NCI-H146 treated with DMSO at 0.1 percent for 48 hours (cell line): Measurements from ENCODE around the gene MEIS1.

Source experiments
- DNase-seq: peaks from one replicate; lab custom pipeline; 2025; ENCODE audit not compliant: unreplicated experiment; lab: John Stamatoyannopoulos, UW

The MEIS1 gene

DNA sequence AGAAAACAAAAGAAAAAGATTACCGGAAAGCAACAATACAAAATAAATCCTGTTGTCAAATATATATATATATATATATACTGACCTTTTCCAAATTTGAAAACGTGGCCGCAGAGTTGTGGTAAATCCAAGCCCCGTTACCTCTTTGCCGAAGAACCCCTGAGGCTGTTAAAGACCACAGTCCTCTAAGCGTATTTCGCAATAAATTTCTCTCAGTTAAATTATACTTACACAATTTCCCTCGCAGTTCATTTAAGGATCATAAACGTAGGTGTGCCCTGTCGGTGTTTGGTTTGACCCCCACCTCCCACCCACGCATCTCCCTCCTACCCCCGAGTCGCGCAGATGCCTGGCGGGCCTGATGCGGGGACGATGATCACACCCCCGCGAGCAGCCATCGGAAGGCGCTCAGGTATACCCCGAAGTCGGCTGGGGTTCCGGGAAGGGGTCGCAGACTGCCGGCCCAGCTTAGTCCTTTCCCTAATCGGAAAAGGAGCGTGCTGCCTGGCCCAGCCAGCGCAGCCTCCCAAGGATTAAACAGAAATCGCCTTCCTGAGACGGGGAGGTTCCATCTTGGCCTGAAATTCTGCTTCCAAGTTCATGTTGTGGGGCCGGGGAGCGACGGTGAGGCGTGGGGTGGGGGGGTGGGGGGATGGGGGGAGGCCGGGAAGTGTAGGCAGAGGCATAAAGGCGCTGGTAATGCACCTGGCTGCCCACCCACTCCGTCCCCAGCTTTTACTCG lies 2.9 kb upstream of the MEIS1 start:
- DNase-seq: no peak

DNA sequence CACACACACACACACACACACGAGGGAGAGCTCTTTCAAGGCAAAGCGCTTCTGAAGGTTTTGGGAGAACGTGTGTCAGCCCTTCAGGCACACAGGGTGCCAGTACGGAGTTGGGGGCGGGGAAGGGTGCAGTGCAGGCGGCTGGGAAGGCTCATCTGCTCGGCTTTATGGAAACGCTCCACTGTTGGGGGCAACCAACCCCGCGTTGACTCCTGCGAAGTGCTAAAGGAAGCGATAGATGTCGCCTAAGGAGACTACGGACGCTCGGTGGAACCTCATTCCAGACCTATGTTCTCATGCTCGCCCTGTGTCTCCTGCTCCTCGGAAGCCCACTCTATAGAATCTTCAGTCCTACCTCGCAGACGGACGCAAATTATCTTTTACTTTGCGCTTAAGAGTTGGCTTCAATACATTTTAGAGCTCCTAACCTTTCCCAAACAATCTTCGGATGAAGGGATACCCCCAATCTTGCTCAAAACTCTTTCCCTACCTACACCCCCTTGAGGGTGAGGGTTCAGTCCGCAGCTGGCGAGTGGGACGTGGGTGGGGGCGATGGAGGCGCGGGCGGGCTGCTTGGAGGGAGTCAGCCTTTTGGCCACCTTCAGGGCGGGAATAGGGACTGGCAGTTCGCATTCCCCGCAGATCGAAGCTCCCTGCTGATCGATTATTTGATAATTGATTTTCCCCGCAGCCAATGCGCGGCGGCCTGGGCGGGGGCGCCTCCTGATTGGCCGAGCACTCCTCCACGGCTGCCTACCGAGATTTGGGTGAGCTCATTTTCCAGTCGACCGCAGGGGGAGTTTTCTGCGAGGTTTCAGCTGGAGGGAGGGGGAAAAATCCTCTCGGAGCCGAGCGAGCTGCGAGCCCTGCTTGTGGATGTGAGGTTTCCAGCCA lies 1.9 kb upstream of the MEIS1 start:
- peak; percentile 95 for DNase-seq

DNA sequence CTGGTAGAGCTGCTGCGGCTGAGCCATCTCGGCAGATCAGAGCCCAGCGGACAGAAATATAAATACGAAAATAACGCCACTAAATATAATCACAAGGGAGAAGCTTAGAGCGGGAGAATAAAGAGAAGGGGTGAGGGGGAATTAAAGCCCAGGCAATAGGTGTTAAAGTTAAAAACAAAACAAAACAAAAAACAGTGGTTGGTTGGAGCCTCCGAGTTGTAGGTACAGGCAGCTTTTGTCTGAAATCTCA lies 1.3 kb upstream of the MEIS1 start:
- no peak for DNase-seq

DNA sequence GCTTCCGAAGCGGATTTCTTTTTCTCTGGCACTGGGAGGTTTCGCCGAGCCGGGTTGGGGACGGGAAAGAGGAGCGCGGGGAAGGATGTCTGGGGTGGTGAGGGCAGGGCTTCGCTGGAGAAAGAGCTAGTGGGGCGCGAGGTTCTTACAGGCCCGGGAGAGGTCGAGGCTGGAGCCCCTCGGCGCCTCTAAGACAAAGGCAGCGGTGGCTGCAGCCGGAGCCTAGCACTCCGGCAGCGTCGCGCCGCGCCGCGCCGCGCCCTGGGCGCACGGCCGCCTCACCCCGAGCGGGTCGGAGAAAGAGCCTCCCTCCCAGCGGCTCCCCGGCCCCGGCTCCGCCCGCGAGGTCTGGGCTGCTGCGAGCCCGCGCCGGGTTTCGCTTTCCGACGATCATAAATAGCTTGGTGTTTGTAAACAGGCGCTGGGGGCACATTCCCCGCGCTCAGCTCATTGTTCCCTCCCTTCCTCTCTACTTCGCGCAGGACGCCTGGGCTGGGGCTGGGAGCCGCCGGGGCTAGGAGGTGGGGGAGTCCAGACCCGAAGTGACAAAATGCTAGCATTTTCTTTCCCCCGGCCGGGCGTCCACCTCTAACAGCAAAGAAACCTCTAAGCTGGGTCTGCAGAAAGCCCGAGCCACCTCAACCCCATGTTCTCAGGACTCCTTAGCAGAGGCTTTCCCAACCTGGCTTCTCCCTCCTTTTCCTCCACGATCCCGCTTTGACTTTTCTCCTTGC lies 813 bp upstream of the MEIS1 start:
- DNase-seq: peak; percentile 74

DNA sequence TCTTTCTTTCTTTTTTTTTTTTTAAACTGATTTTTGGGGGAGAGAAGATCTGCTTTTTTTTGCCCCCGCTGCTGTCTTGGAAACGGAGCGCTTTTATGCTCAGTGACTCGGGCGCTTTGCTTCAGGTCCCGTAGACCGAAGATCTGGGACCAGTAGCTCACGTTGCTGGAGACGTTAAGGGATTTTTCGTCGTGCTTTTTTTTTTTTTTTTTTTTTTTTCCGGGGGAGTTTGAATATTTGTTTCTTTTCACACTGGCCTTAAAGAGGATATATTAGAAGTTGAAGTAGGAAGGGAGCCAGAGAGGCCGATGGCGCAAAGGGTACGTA lies 587 bp downstream of the MEIS1 start:
- DNase-seq: no peak

DNA sequence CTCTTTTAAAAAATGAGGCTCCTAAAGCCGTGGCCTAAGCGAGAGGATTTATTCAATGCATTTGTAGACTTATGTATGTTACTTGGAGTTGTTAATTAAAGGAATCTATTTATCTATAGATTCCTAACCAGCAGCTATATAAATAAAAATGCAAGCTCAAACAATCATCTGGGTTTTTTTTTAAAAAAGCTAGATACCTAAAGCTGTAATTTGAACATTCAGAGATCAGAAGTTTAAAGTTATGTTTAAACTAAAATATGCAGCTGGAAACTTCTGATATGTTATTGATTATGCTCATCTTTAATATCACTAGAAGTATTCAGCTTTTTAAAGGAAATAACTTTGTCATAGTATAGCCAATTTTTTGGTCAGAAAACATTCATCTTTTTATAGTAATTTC lies 1.0 kb downstream of the MEIS1 start:
- DNase-seq: no peak

DNA sequence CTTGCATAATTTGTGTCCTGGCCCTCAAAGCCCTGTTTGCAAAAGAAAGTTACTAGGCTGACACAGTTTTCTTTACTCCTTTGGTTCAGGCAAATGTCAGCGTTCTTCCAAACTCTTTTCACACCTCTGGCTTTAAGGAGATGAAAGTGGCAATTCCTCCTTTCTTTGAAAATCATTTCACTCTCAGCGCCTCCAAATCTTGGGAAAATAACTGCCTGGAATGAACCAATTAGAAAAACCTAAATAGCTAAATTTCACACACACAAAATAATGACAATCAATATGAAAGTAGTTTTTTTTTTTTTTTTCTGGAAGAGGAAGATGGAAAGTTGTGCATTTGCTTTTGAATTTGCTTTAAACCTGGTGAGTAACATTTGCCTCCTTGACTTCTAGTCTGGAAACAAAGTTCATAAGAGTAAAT lies 1.7 kb downstream of the MEIS1 start:
- DNase-seq: no peak

DNA sequence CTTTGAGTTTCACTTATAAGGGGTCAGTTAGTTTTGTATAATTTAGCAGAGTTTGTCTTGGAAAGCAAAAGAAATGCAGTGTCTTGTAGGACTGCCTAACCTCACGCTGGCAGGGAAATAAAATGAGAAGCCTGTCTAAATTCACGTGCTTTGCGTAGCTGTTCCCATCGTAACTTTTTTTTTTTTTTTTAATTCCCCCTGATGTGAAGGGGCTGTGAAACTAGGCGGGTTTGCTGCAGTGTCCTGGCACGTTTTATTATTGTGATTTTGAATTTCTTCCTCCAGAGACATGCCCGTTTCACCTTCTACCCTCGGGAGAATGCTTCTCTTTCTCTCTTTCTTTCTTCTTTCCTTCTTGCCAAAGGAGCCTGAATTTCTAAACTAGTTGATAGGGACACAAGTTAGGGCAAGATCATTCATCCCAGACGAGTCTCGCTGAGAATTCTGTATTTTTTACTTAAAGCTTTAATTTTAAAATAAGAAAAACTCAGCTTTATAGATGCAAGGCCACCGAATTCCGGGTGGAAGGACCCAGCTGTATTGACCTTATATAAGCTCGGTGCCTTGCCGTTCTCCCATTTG lies 2.3 kb downstream of the MEIS1 start:
- DNase-seq: no peak

DNA sequence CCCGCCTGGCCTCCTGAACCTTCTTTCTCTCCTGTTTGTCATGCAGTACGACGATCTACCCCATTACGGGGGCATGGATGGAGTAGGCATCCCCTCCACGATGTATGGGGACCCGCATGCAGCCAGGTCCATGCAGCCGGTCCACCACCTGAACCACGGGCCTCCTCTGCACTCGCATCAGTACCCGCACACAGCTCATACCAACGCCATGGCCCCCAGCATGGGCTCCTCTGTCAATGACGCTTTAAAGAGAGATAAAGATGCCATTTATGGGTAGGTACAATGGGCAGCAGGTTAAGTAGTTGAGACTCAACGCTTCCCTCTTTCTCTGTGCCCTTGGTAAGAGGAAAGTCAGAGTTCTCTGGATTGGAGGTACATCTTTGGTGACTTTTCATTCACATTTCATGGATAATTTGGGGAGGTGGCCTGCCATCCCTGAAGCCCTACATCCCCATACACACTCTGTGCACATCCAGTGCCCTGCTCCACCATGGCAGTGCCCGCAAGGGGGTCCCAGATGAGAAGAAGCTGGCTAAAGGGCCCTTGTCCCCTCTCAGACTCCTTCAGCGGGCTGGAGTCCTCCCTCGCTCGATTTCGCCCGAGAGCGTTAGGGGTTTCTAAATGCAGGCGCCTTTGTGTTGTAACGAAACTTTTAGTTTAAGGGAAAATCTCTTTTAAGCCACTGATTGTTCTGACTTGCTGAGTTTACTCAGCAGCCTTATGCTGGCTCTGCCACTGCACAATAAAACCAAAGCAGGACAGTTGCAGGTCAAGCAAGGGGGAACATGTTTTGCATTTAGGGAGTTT lies 3.0 kb downstream of the MEIS1 start:
- no peak for DNase-seq

DNA sequence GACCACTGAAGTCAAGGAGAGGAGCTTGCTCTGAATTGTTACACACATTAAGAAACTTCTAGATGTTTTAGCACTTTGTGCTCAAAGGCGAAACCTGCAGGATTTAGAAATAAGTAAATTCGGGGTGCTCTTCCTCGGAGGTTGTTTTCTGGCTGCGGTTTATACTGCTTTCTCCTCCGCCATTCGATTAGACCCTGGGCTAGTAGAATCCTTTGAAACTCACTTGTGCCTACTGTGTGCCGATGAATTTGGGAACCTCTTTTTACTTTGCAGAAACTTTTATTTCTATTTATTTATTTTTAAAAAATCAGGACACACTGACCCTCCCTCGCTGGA lies 3.5 kb downstream of the MEIS1 start:
- DNase-seq: no peak

DNA sequence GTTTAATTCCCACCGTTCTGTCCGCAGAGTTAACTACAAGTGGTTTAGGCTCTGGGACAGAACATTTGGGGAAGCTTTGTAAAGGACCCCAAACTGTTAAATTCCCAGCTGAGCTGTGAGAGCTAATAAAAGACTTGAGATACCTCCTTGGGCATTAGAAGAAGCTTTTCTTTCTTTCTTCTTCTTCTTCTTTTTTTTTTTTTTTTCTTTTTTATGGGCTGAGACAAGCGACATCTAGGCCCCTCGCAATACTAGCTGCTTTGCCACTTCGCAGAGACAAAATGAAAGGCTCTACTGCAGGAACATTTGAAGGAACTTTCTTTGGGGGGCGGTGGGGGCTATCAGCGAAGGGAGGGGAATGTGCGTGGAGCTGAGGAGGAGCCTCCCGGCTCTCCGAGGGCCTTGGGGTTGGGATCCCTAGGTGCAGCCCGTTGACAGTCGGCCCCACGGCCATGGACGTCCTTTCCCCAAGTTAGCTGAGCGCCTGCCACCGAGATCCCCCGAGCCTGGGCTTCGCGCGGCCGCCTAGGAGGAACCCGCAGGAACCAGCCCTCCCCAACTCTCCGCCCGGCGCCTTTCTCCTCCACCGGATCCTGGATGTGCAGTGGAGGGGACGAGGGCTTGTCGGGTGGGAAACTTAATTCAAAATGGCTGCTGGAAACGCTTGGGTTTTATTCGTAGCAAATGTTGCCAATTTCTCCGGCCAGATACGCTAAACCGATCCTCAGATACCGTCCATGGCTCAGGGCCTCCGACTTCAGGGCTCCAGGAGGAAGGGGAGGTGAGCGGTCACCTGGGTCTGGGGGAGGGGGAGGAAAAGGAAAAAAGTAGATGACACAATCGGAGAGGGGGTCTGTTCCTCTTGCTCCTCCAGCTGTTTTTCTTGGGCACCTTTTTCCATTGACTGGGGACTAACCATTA lies 4.2 kb downstream of the MEIS1 start:
- no peak for DNase-seq

DNA sequence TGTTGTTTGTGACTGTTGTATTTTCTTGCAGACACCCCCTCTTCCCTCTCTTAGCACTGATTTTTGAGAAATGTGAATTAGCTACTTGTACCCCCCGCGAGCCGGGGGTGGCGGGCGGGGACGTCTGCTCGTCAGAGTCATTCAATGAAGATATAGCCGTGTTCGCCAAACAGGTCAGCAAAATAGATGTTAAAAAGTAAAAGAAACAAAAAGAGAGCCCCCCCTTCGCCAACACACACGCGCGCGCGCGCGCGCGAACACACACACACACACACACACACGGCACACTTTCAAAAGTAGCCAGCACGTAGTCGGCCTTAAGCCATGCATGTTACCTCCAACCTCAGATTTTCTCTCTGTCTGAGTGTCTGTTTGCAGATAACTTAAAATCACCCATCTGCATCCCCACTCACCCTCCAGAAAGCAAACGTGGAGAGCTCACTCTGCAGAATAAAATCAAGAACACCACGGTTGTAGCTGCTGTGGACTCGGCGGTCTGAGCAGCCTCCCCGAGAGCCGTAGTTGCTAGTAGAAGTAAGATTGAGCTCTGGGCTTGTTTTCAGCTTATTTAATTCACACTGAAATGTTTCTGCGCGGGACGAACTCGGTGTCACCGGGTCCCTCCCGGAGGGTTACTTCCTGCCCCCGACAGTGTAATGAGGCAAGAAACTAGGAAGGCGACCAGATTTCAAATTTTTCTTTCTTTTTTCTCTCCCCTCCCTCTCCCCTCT lies 5.1 kb downstream of the MEIS1 start:
- DNase-seq: no peak

DNA sequence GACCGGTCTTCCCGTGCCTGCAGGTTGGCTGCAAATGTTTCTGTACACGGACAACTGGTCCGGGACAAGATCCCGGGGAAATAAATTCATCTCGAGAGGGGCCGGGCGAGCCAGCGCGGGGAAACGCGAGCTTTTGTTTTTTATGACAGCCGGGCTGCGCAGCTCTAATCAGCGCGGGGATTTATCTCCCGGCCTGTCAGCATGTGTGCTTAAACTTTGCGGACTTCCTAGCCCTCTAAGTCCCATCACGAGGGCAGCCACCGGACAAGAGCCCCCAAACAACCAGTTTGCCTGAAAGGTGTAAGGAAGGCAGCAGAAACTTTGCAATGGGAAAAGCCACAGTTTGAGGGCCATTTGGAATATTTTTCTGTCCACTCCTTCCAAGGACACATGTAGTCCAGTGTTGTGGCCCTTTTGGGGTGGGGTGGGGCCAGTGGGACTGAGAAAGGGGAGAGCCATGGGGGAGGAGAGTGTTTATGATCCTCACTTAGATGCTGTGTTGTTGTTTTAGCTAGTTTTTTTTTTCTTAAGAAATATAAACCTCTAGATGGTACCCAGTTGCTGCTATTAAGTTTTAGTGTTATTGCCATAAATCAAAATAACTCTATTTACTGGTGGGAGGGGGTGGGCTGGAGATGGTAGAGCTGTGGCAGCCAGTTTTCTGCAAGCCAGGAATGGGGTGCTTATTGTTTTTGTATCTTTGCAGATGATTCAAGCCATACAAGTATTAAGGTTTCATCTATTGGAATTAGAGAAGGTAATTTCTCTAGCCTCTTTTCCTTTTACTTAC lies 6.0 kb downstream of the MEIS1 start:
- no peak for DNase-seq

DNA sequence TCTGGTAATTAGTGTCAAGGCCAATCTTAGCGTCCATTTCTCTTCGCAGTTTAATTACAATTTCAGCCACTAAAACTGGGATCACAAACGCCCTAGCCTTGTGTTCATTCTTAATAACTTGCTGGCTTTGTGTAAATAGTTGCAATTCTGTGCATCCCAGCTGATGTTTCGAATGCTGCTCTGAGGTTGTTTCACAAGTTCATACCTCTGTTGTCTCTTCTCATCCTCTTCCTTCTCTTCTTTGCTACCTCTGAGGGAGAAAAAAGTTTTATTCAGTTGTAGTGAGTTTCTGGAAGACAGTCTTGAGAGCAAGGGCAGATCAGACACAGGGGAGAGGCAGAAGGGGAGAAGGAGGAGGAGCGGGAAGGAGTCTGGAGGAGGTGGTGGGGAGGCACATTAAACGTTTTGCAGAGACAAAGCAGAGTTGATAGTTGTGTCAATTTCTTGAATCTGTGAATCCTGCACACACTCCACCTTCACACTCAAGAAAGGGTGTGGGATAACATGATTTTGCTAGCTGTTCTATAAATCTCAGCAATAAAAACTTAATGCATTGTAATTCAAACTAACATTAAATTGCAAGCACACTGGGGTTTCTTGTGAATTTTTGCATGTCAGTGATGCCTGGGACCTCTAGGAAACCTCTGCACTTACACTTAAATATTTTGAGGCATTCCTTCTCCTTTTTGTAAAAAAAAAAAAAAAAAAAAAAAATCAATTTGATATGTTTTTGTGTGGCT lies 6.8 kb downstream of the MEIS1 start:
- DNase-seq: no peak

DNA sequence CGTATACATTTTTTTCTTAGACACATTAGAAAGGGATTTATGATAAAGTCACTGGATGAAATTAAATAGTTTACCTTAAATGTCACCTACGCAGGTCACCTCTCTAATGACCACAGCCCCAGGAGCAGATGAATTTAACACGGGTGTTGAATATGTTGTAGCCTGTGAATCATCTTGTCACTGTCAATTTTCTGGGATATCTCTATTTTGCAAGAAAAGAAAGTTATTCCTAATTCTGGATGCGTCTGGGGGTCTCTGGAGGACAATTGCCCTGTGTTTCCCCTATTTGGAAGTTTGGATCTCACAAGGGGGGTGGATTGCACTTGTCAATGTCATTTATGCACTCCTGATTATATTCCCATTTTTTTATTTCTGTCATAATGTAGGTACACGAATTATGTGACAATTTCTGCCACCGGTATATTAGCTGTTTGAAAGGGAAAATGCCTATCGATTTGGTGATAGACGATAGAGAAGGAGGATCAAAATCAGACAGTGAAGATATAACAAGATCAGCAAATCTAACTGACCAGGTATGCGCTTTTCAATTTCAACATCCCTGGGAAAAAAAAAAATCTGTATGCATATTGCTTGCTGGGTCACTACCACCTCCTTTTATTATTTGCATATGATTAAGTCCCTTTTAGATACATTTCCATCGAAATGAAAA lies 7.7 kb downstream of the MEIS1 start:
- DNase-seq: no peak

DNA sequence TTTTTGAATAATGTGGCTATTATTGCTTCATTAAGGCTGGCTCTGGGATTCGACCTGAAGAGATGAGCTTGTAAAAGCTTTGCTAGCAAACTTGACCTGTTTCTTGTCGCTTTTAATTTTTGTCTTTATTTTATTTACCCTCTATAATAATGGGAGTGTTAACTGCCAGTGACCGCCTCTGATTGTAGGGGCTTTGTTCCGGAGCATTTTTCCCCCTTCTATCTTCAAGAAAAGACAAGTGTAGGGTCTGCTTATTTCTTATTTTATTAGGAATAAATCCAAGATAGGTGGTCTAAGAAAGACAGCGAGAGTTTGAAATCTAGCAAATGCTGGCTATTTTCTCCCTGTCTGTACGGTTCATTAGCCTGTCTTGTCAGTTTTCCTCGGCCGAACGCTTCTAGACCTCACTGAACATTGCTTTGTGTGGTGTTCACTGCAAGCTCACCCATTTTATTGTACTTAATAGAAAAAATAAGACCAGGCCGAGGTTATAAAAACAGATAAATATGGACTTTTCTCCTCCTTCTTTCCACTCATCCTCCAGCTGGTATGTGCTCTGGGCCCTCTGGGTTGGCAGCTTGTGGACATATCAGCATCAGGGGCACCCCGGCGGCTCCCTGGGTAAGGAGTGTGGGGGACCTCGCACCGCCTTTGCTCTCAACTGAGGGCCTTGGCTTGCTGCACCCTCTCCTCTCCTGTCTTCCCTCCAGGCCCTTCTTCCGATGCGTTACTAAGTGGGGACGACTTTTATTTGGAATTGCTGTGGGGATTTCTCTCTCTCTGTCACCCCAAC lies 8.5 kb downstream of the MEIS1 start:
- DNase-seq: no peak
